BJ (cell line): ENCODE measurements around the gene TBC1D25. TPM values are rescaled to one million over a fixed set of nuclear protein-coding genes. Genes with fewer than 3 reads are reported as not detected.
A peak's percentile ranks its signal among the peaks of the same experiment; 100 is the strongest.

Experiments
- CTCF ChIA-PET: fragments of 350-600 bp; formaldehyde crosslinking; extraction: SDS; loops from one replicate; lab custom pipeline; 2021; ENCODE audit warnings: antibody characterized with exemption, inconsistent platforms; lab: Yijun Ruan, JAX
- POLR2A ChIA-PET: fragments of 300-600 bp; sonication (Branson Sonifier 250); formaldehyde crosslinking; extraction: SDS; loops from one replicate; lab custom pipeline; 2021; ENCODE audit warnings: antibody characterized with exemption; lab: Charles Lee
- DNase-seq: peaks from one replicate; pipeline ENCODE4 v3.0.0-alpha.2; 2011; ENCODE audit warnings: low read depth
- H3K27me3 ChIP-seq: 2 replicates; pipeline ENCODE4 v1.6.0; 2011; ENCODE audit warnings: low read length; ENCODE audit not compliant: control insufficient read depth, insufficient read depth
- H3K36me3 ChIP-seq: 2 replicates; pipeline ENCODE4 v1.5.1; 2011; ENCODE audit warnings: low read length; ENCODE audit not compliant: control insufficient read depth, insufficient read depth
- H3K4me3 ChIP-seq: 2 replicates; pipeline ENCODE4 v1.5.1; 2011; ENCODE audit warnings: low read depth, mild to moderate bottlenecking, control low read depth, low read length
- polyA plus RNA-seq: library from polyadenylated mRNA; depleted of rRNA; stranded (reverse); fragments of >200 nt; gene quantifications from 2 replicates; pipeline ENCODE4 v1.2.3, GENCODE V29; 2011
- TF ChIP-seq, protein P1 (sequence below): IDR thresholded peaks from 2 replicates; pipeline ENCODE4 v1.5.1; 2011; ENCODE audit warnings: low read depth, mild to moderate bottlenecking, control low read depth, inconsistent platforms, low read length, moderate library complexity; ENCODE audit not compliant: insufficient read depth

The TBC1D25 gene
- polyA plus RNA-seq, 1 experiment: 17.8 TPM

DNA sequence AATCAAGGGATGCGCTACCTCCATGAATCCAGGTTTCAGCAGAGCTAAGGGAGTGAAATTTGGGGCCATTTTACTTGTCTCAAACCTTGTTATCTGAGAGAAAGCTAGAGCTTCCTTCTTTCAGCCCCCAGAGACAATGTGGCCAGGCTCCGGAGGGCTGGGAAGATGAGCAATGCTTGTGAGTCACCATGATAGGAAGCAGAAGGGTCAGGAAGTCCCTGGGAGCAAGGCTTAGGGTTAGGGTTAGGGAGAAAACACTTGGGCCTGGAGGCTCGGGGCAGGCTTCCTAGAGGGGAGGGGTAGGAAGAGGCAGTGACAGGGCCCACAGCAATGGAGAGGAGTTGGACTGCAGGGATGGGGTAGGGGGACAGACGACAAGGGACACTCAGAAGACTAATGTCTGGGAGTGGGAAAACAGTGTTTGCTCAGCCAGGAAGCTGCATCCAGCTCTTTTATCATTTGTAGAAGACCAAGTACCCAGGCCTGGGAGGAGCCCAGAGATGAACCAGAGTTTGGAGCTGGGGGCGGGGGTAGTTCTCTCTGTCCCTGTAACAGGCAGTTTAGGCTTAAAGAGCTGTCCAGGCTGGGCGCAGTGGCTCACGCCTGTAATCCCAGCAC is 47.1 kb upstream of the TBC1D25 start:
- ChIA-PET POLR2A (no interaction called here), CTCF (interaction anchor here (1.1 to 3.2 kb wide), 3 partner anchors 18 to 466 kb away, joined by 3 to 25 read pairs (median 5); no protein-coding TSS in a partner anchor)
- TF ChIP-seq, protein P1, sequence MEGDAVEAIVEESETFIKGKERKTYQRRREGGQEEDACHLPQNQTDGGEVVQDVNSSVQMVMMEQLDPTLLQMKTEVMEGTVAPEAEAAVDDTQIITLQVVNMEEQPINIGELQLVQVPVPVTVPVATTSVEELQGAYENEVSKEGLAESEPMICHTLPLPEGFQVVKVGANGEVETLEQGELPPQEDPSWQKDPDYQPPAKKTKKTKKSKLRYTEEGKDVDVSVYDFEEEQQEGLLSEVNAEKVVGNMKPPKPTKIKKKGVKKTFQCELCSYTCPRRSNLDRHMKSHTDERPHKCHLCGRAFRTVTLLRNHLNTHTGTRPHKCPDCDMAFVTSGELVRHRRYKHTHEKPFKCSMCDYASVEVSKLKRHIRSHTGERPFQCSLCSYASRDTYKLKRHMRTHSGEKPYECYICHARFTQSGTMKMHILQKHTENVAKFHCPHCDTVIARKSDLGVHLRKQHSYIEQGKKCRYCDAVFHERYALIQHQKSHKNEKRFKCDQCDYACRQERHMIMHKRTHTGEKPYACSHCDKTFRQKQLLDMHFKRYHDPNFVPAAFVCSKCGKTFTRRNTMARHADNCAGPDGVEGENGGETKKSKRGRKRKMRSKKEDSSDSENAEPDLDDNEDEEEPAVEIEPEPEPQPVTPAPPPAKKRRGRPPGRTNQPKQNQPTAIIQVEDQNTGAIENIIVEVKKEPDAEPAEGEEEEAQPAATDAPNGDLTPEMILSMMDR: no peak
- no peaks in the 10 kb centered on the region for H3K27me3 ChIP-seq
- no peaks in the 10 kb centered on the region for H3K36me3 ChIP-seq
- no peak overlapping the region for H3K4me3 ChIP-seq
- DNase-seq: no peak

- ChIA-PET POLR2A (no interaction called here), CTCF (interaction anchor here (0.8 to 3.2 kb wide), 7 partner anchors 8 to 467 kb away, joined by 3 to 25 read pairs (median 4); no protein-coding TSS in a partner anchor)
- DNase-seq: no peak
- TF ChIP-seq, protein P1: peak; percentile 21; the same call in 1 of the 2 replicates
- no peak overlapping the region for H3K4me3 ChIP-seq
- no peaks in the 10 kb centered on the region for H3K36me3 ChIP-seq
- H3K27me3 ChIP-seq: no peaks in the 10 kb centered on the region
These were observed 45.6 kb upstream of the TBC1D25 start for GRCh38 chrX:48493890-48494364.

GRCh38 chrX:48496660-48497059 is 42.9 kb upstream of the TBC1D25 start:
- Histone ChIP-seq H3K36me3 (no peaks in the 10 kb centered on the region), H3K27me3 (no peaks in the 10 kb centered on the region), H3K4me3 (no peak overlapping the region)
- CTCF ChIA-PET: no interaction called here
- no peak for DNase-seq
- TF ChIP-seq, protein P1: no peak
- POLR2A ChIA-PET: no interaction called here

- Histone ChIP-seq H3K36me3 (no peaks in the 10 kb centered on the region), H3K27me3 (no peaks in the 10 kb centered on the region), H3K4me3 (no peak overlapping the region)
- no peak for DNase-seq
- TF ChIP-seq, protein P1: no peak
- POLR2A ChIA-PET: no interaction called here
- CTCF ChIA-PET: no interaction called here
These were observed 41.6 kb upstream of the TBC1D25 start for GRCh38 chrX:48497871-48498270.

GRCh38 chrX:48498374-48498809 is 41.1 kb upstream of the TBC1D25 start:
- ChIA-PET CTCF (no interaction called here), POLR2A (no interaction called here)
- Histone ChIP-seq H3K4me3 (no peak overlapping the region), H3K27me3 (no peaks in the 10 kb centered on the region), H3K36me3 (no peaks in the 10 kb centered on the region)
- no peak for DNase-seq
- TF ChIP-seq, protein P1: no peak
